Omental fat pad (tissue), 4 donors: ENCODE data around the gene SERINC1. TPM values are rescaled to one million over a fixed set of nuclear protein-coding genes. Genes with fewer than 3 reads are reported as not detected.
"Not testable (repeated sequence)": the region's sequence is repeated elsewhere in the genome, so short reads cannot be mapped to it uniquely, and the experiment has no call there.

Source experiments
- ATAC-seq: fragments of 150-250 bp; one replicate; pipeline ENCODE4 v1.9.1; 2016; ENCODE audit warnings: mild to moderate bottlenecking, moderate library complexity; ENCODE audit not compliant: low FRiP score
- DNase-seq: peaks from one replicate; pipeline ENCODE4 v3.0.0-alpha.2; 2019; ENCODE audit warnings: low spot score
- total RNA-seq, 4 donors: library from RNA; depleted of rRNA; stranded (reverse); fragments of >200 nt; gene quantifications; one replicate each; pipeline ENCODE4 v1.1.0, GENCODE V29; 2016
- TF ChIP-seq, protein P1 (sequence below), 3 donors: fragments of 450-650 bp; IDR thresholded peaks; one replicate each; pipeline ENCODE4 v1.5.1; 2016 to 2017; ENCODE audit warnings: antibody characterized with exemption in 3 of 3, mild to moderate bottlenecking in 3 of 3, moderate library complexity in 2 of 3

Gene SERINC1
- total RNA-seq = 100 to 1,000 TPM; 233 to 277 (median 250) TPM

DNA sequence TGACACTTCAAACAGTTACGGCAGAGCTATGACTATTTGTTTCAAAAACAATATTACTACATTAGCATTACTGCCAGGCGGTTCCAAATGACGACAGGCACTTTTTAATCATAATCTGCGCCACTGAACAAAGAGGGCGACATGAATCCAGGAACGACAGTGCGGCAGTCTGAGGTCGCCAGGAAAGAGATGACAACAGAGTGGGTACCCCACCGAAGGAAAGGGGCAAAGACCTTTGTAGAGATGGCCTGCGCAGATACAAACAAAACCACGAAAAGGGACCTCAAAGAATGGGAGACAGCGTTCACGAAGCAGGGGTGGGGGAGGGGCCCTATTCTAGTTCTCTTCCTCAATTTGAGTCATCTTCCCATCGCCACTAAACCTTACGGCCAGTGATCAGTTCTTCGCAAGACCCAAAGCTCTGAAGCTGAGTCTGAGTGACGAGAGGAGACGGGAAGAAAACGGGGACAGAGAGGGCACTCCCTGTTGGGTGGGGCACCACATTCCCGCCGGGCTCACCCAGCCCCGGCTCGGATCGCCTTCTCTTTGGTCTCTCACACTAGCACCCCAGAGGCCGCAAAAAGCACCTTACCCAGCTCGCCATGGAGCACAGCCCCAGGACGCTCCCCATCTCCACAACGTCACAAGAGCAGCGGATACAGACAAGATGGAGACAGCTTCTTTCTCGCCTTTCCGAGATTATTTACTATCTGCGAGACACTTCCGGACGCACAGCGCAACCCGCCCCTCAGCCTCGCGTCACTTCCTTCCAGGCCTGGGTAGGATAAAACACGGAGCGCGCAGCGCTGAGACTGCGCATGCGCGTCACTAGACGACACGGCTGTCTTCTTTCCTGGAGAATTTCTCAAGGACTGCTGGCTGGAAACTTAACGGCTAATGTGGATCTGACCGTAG is at the start of gene SERINC1:
TSS of gene SERINC1 (minus strand) at position 701 of the 915 bp plus-strand sequence. CDS start at position 631, 70 bp downstream.
- ATAC-seq = peak; percentile 99
- DNase-seq = peak; percentile 72
- TF ChIP-seq, protein P1, sequence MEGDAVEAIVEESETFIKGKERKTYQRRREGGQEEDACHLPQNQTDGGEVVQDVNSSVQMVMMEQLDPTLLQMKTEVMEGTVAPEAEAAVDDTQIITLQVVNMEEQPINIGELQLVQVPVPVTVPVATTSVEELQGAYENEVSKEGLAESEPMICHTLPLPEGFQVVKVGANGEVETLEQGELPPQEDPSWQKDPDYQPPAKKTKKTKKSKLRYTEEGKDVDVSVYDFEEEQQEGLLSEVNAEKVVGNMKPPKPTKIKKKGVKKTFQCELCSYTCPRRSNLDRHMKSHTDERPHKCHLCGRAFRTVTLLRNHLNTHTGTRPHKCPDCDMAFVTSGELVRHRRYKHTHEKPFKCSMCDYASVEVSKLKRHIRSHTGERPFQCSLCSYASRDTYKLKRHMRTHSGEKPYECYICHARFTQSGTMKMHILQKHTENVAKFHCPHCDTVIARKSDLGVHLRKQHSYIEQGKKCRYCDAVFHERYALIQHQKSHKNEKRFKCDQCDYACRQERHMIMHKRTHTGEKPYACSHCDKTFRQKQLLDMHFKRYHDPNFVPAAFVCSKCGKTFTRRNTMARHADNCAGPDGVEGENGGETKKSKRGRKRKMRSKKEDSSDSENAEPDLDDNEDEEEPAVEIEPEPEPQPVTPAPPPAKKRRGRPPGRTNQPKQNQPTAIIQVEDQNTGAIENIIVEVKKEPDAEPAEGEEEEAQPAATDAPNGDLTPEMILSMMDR (IDR thresholded peaks at IDR 0.05) = no peak

DNA sequence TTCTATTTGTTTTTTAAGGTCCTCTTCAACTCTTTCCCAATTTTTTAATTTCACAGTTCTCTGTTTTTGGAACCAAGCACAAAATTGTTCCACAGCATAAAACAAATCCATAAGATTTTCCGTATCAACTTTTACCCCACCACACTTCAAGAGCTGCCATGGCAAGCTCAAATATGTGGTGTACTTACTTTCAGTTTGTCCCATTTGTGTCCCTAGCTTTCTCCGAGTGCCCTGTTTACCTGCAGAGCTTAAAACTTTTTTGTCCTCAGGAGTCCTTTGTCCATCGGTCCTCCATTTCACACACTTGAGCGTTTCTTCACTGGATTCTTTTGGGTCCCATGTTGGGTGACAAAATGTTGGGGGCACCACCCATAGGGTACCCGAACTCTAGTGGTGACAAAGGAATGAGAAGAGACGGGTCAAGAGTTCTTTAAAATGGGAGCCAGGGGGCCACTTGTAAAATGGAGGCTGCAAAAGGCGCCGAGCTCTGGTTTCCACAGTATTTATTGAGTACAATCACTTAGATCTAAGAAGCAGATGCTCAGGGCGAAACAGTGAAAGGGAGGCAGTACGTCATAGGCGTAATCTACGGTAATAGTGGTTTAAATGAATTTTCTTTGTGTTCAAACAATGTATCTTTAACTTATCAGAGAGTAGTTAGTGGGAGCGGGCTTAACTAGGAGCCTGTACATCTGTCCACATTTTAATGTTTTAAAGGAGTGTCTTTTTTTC is 39.8 kb upstream of the SERINC1 start:
- TF ChIP-seq, protein P1 (IDR thresholded peaks at IDR 0.05) = no peak
- no peak for ATAC-seq
- no peak for DNase-seq

DNA sequence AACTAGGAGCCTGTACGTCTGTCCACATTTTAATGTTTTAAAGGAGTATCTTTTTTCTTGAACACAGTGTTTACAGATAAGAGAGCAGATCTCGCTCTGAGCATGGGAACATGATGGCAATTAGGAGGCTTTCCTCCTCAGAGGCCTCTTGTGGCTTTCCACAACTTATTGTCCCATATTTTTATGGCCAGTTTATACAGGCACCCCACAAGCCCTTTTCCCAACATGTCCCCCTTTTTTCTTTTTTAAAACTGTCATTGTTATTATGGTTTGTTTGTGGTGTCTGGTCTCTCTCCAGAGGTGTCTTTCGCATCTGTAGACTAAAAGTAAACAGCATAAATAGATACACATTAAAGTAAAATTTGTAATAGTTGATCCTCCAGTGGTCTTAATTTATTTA is 33.6 kb upstream of the SERINC1 start:
- DNase-seq, ATAC-seq: not testable (repeated sequence)

DNA sequence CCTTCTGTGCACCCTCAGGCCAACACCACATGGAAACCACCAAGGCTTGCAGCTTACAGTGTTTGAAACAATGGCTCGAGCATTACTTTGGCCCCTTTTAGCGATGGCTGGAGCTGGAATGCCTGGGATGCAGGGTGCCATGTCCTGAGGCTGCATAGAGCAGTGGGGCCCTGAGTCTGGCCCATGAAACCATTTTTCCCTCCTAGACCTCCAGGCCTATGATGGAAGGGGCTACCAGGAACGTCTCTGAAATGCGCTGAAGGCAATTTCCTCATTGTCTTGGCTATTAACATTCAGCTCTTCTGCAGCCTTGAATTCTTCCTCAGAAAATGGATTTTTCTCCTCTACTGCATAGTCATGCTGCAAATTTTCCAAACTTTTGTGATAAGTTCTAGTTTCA is 29.9 kb upstream of the SERINC1 start:
- no peak for ATAC-seq
- DNase-seq = no peak
- TF ChIP-seq, protein P1 (IDR thresholded peaks at IDR 0.05) = no peak

DNA sequence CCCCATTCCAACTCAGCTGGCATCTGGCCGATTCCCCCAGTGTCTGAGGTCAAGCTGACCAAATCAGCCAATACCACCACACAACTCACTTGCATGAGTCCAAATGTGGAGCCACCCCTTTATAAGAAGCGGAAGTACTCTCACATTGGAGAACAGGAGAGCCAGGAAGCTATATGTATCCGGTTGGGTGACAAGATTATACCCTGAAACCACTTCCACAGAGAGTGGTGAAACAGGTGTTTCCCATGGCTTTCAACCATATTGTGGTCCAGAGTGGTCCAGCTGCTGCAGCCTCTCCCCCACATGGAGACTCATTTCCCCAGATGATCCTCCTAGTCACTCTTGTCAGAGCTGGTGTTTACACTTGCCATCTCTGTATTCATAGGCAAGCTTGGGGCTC is 24.0 kb upstream of the SERINC1 start:
- ATAC-seq (no peak), DNase-seq (no peak)
- TF ChIP-seq, protein P1 (IDR thresholded peaks at IDR 0.05) = no peak

DNA sequence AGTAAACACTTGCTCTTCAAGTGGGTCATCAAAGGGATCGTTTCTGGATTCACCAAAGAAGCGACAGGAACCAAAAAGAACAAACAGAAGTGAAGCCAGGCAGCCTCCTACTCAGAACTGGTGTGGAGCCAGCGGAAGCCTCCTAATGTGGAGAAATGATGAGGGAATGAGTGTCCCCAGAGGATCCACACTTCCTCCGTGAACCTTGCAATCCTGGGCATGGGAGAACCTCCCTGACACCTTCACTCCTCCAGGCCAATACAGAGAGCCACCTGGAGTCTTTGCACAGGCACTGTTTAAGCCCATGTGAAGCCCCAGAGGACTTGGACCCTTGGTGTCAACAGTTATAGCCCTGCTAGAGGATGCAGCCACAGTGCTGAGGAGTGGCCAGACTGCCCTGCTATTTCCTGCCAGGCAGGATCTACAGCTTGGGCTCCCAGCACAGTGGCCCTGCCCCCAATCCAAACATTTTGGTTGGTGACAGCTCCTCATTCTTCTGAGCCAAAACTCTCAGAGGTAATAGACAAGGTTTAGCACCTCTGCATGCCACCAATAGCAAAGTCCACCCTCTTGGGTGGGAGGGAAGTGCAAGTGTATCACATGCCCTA is 23.2 kb upstream of the SERINC1 start:
- ATAC-seq (no peak), DNase-seq (no peak)
- TF ChIP-seq, protein P1 (IDR thresholded peaks at IDR 0.05) = no peak

DNA sequence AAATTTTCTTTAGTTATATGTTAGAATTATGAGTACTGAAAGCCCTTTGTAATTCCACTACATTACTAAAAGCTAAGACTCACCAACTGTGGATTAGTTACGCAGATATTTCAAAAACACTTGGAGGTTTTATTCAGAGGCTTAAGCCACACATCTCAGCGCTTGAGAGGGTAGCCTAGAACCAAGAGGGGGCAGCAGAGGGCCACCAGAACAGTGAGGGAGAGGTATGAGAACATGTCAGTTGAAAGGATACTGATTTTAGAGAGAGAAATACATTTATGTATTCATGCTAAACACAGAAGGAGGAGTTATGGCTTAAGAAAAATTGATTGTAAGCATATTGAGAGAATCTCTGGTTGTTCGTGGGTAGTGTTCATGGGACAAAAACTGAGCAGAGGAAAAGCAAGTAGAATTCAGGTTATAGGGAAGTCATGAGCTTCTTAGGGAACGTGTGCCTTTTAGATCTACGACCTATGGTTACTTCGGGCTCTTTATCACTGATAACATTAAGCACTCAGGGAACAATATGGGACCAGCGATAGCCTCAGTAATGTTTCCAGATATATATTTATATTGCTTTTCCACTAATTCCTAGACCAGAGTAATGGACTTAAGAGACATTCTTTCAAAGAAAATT is 20.4 kb upstream of the SERINC1 start:
- TF ChIP-seq, protein P1 (IDR thresholded peaks at IDR 0.05) = no peak
- peak; percentile 85 for ATAC-seq
- DNase-seq = peak; percentile 30
